ENCODE measurements around the gene STRN3.

STRN3 gene

GRCh38 chr14:31001339-31001658 lies 24.9 kb downstream of the STRN3 start:
- DNase-seq (ENCODE audit: low read depth in 2 of 2), result no peak

GRCh38 chr14:31000629-31001338 lies 25.4 kb downstream of the STRN3 start:
- DNase-seq (ENCODE audit: low read depth in 2 of 2), result no peak

- DNase-seq (ENCODE audit: low read depth in 2 of 2), result no peak
These were observed 27.0 kb downstream of the STRN3 start for GRCh38 chr14:30999038-30999773.

- no peak for DNase-seq (ENCODE audit: low read depth in 2 of 2)
These were observed 28.0 kb downstream of the STRN3 start for GRCh38 chr14:30998100-30998706.

GRCh38 chr14:30996892-30997659 lies 29.1 kb downstream of the STRN3 start:
- no peak for DNase-seq (ENCODE audit: low read depth in 2 of 2)

GRCh38 chr14:30995689-30996088 lies 30.5 kb downstream of the STRN3 start:
- no peak for DNase-seq (ENCODE audit: low read depth in 2 of 2)

- DNase-seq (ENCODE audit: low read depth in 2 of 2), result peak in 1 of 2 experiments; percentile 8
These were observed 31.2 kb downstream of the STRN3 start for GRCh38 chr14:30994681-30995620.

GRCh38 chr14:30993071-30993470 lies 33.1 kb downstream of the STRN3 start:
- no peak for DNase-seq (ENCODE audit: low read depth in 2 of 2)

GRCh38 chr14:30991408-30991807 lies 34.8 kb downstream of the STRN3 start:
- no peak for DNase-seq (ENCODE audit: low read depth in 2 of 2)

- peak; percentile 19 to 28 for DNase-seq (ENCODE audit: low read depth in 2 of 2)
These were observed 35.4 kb downstream of the STRN3 start for GRCh38 chr14:30990770-30991169.

- DNase-seq (ENCODE audit: low read depth in 2 of 2), result peak in 1 of 2 experiments; percentile 6
These were observed 37.7 kb downstream of the STRN3 start for GRCh38 chr14:30988509-30988908.

- DNase-seq (ENCODE audit: low read depth in 2 of 2), result no peak
These were observed 40.4 kb downstream of the STRN3 start for GRCh38 chr14:30985796-30986195.

- no peak for DNase-seq (ENCODE audit: low read depth in 2 of 2)
These were observed 42.3 kb downstream of the STRN3 start for GRCh38 chr14:30983858-30984257.

GRCh38 chr14:30982533-30982932 lies 43.6 kb downstream of the STRN3 start:
- no peak for DNase-seq (ENCODE audit: low read depth in 2 of 2)

GRCh38 chr14:30980980-30981379 lies 45.2 kb downstream of the STRN3 start:
- no peak for DNase-seq (ENCODE audit: low read depth in 2 of 2)

GRCh38 chr14:30980106-30980704 lies 46.0 kb downstream of the STRN3 start:
- peak; percentile 56 to 60 for DNase-seq (ENCODE audit: low read depth in 2 of 2)

- no peak for DNase-seq (ENCODE audit: low read depth in 2 of 2)
These were observed 48.4 kb downstream of the STRN3 start for GRCh38 chr14:30977752-30978151.

GRCh38 chr14:30974628-30975027 lies 51.6 kb downstream of the STRN3 start:
- DNase-seq (ENCODE audit: low read depth in 2 of 2), result no peak

GRCh38 chr14:30972882-30973582 lies 53.1 kb downstream of the STRN3 start:
- DNase-seq (ENCODE audit: low read depth in 2 of 2), result no peak
